Aorta (tissue), 5 donors: ENCODE data around the gene CYTH4. TPM values are rescaled to one million over a fixed set of nuclear protein-coding genes. Genes with fewer than 3 reads are reported as not detected.

ENCODE experiments used
- ATAC-seq: fragments of 200-7000 bp; cut with Tn5 transposase; one replicate; pipeline ENCODE4 v1.9.1; 2022; ENCODE audit warnings: moderate library complexity; ENCODE audit not compliant: low FRiP score
- DNase-seq, 2 donors: peaks; one replicate each; pipeline ENCODE4 v3.0.0-alpha.2; 2020
- H3K27ac ChIP-seq, 2 donors: one replicate each; pipeline ENCODE4 v1.5.1; 2013; ENCODE audit warnings: low read length in 2 of 2, mild to moderate bottlenecking in 2 of 2, moderate library complexity in 2 of 2, control low read depth in 1 of 2, inconsistent platforms in 1 of 2, low read depth in 1 of 2
- H3K27me3 ChIP-seq, 2 donors: one replicate each; pipeline ENCODE4 v1.6.1; 2013; ENCODE audit warnings: control low read depth in 1 of 2, low read length in 1 of 2, mild to moderate bottlenecking in 1 of 2, moderate library complexity in 1 of 2; ENCODE audit not compliant: insufficient read depth in 2 of 2, control insufficient read depth in 1 of 2
- H3K36me3 ChIP-seq, 2 donors: one replicate each; pipeline ENCODE4 v1.6.1; 2013; ENCODE audit warnings: control low read depth in 1 of 2, low read length in 1 of 2, mild to moderate bottlenecking in 1 of 2; ENCODE audit not compliant: insufficient read depth in 2 of 2, control insufficient read depth in 1 of 2
- H3K4me1 ChIP-seq, 2 donors: one replicate each; pipeline ENCODE4 v1.6.1; 2013; ENCODE audit warnings: low read length in 2 of 2, control low read depth in 1 of 2, mild to moderate bottlenecking in 1 of 2, moderate library complexity in 1 of 2; ENCODE audit not compliant: insufficient read depth in 2 of 2, control insufficient read depth in 1 of 2
- H3K4me3 ChIP-seq, 2 donors: one replicate each; pipeline ENCODE4 v1.5.1; 2013; ENCODE audit warnings: low read length in 2 of 2, control low read depth in 1 of 2, mild to moderate bottlenecking in 1 of 2
- H3K9me3 ChIP-seq: one replicate; pipeline ENCODE4 v1.6.1; 2013; ENCODE audit warnings: mild to moderate bottlenecking, low read length; ENCODE audit not compliant: control insufficient read depth
- WGBS, 2 donors: extraction: QIAGEN DNeasy Blood & Tissue Kit; methylation state at CpG; one replicate each; pipeline ENCODE4 v1.1.7; 2013; 5-methylcytosine and 5-hydroxymethylcytosine counted together
- intact Hi-C, 2 donors: fragments of 100-400 bp; cut with DNase I; formaldehyde crosslinking; loops; one replicate each; pipeline versions ENCODE4 v1.14.2 to v1.15.0; 2022
- polyA plus RNA-seq, 2 donors: library from polyadenylated mRNA; stranded (reverse); fragments of 200-250 nt; gene quantifications; one replicate each; pipeline ENCODE4 v1.2.3, GENCODE V29; 2013
- total RNA-seq, 2 donors: library from RNA; stranded (reverse); fragmentation: NEBNext Ultra II Directional; extraction: Animal tissue kit (Norgen Biotek cat#: 25700); gene quantifications; one replicate each; pipeline ENCODE4 v1.2.1, GENCODE V29; 2021
- donor health status: healthy with polysubstance abuse.
- donor health status: Bipolar disorder and iron deficiency.
- donor health status: DM: no; HTN: no; CAD: no.
- donor health status: DM: no; HTN: no; CAD: no.
- donor health status: DM: yes; HTN: yes; CAD: no.

Gene CYTH4
- total and polyA plus RNA-seq, 4 donors, result 4.5 to 68.7 (median 22.0) TPM

GRCh38 chr22:37334461-37334858 lies 52.2 kb downstream of the CYTH4 start:
- no peak overlapping the region for H3K4me3 ChIP-seq
- no peaks in the 10 kb centered on the region for H3K27me3 ChIP-seq
- intact Hi-C loops, result no loop called here
- DNase-seq, result no peak
- no peak for ATAC-seq
- H3K4me1 ChIP-seq, result no peaks in the 10 kb centered on the region
- H3K9me3 ChIP-seq, result no peaks in the 10 kb centered on the region
- 1 to 2% methylated on average over 32 to 42 of the region's 42 CpGs for WGBS, 2 donors
- H3K36me3 ChIP-seq, result no peaks in the 10 kb centered on the region
- H3K27ac ChIP-seq, result no peak overlapping the region

- 2% methylated on average over 42 to 50 of the region's 50 CpGs for WGBS, 2 donors
- H3K4me1 ChIP-seq, result no peaks in the 10 kb centered on the region
- no peak for ATAC-seq
- H3K36me3 ChIP-seq, result no peaks in the 10 kb centered on the region
- DNase-seq, result no peak
- H3K9me3 ChIP-seq, result no peaks in the 10 kb centered on the region
- H3K27ac ChIP-seq, result no peak overlapping the region
- no peak overlapping the region for H3K4me3 ChIP-seq
- no peaks in the 10 kb centered on the region for H3K27me3 ChIP-seq
- intact Hi-C loops, result no loop called here
These were observed 52.8 kb downstream of the CYTH4 start for GRCh38 chr22:37334859-37335805.

DNA sequence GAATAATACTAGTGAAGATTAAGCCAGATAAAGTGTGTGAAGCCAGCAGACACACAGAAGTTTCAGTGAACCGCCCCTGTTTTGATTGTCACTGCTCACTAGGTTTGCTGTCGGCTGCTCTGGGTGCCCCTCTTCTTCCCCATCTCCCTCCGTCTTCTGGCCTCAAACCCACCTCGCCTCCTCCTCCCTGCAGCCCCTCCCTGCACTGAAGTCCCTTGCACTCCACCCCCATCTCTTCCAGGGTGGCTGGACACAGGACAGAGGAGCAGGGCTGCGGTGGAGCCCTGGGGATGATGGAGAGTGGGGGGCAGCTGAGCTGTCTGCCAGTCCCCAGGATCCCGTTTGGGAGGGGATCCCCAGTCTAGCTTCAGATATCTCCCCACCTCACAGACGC lies 53.5 kb downstream of the CYTH4 start:
- no peaks in the 10 kb centered on the region for H3K27me3 ChIP-seq
- no peaks in the 10 kb centered on the region for H3K36me3 ChIP-seq
- ATAC-seq, result no peak
- intact Hi-C loops, result no loop called here
- H3K27ac ChIP-seq, result no peak overlapping the region
- no peak overlapping the region for H3K4me3 ChIP-seq
- no peak for DNase-seq
- no peaks in the 10 kb centered on the region for H3K9me3 ChIP-seq
- WGBS, 2 donors, result 5 to 8% methylated on average over 7 of the region's 7 CpGs
- H3K4me1 ChIP-seq, result no peaks in the 10 kb centered on the region

DNA sequence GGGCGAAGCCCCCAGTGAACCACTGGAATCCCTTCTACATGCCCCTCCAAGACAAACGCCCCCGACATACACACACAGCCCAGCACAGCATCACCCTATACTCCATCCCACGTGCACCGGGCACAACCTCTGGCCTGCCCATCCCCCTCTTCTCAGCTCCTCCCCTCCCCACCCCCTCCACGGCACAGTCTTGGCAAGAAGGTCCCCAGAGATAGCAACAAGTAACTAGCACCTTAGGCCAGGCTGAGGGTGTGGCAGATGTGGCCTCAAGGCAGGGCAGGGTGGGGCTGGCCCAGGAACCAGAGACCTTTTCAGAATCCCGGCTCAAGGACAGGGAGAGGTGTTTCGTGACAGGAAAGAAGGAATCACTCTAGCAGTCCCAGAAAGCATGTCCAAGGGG lies 54.3 kb downstream of the CYTH4 start:
- H3K27me3 ChIP-seq, result no peaks in the 10 kb centered on the region

DNA sequence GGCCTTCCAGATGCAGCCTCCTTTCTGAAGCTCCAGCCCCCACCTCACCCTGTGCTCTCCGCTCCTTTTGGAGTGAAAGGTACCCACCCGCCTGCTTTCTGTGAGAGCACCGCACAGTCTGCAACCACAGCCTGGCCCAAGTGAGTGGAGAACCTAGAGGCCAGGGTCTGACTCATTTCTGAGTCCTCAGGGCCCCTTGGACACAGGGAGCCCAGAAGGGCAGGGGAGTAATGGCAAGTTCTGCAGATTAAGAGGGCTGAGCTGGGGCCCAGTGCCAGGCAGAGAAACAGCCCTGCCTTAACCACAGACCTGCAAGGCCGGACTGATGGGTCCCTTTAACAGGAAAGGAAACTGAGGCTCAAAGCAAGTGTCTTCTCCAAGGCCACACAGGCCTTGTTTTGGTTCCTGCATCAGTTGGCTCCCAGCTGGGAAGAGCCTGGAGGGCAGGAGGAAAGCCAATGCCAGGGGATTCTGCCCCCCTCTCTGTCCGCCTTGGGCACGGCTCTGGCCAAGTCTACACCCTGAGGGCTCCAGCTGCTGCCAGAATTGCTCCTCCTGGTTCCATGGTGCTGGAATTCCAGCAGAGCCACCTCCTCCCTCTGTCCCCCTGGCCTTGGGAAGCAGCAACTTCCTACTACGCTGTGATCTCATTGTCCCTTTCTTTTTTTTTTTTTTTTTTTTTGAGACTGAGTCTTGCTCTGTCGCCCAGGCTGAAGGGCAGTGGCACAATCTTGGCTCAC lies 55.1 kb downstream of the CYTH4 start:
- no peaks in the 10 kb centered on the region for H3K4me1 ChIP-seq
- no peak overlapping the region for H3K4me3 ChIP-seq
- no peak overlapping the region for H3K27ac ChIP-seq
- DNase-seq, result no peak
- no peaks in the 10 kb centered on the region for H3K36me3 ChIP-seq
- ATAC-seq, result no peak
- H3K27me3 ChIP-seq, result no peaks in the 10 kb centered on the region
- H3K9me3 ChIP-seq, result no peaks in the 10 kb centered on the region
- 64 to 67% methylated on average over 8 of the region's 8 CpGs for WGBS, 2 donors
- intact Hi-C loops, result no loop called here

More for the DNA sequence above, 54.3 kb downstream of the CYTH4 start:
- WGBS, 2 donors, result 55 to 59% methylated on average over 8 of the region's 8 CpGs
- no peak for ATAC-seq
- no peaks in the 10 kb centered on the region for H3K4me1 ChIP-seq
- DNase-seq, result no peak
- no peaks in the 10 kb centered on the region for H3K9me3 ChIP-seq
- H3K4me3 ChIP-seq, result no peak overlapping the region
- intact Hi-C loops, result no loop called here
- no peak overlapping the region for H3K27ac ChIP-seq
- no peaks in the 10 kb centered on the region for H3K36me3 ChIP-seq

DNA sequence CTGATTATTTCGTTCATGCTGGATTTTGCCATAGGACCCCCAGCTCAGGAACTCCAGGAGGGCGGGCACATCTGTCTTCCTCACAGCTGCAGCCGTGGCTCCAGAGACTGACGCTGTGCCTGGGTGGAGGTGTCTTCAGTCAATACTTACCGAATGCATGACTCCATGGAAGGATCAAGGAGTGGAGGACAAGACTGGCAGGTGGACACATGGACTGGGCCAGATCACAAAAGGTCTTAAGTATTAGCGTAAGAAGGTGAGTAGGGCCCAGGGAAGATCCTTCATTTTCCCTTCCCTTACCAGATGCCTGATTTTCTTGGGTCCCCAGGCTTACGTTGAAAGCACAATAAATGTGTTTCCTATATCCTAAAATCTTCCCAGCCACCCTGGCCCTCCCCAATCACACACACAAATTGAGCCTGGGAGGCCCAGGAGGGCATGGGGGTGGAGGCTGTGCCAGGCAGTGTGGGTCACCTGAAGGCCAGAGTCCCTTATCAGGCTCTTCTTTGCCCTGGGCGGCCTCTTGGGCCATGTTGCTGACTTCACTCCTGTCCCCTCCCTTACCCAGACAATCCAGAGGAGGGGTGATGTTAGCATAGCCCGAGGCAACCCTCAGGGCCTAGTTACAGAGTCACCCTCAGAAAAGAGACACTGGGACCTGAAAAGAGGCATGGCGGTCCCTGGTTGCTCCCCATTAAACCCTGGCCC lies 56.4 kb downstream of the CYTH4 start:
- no peaks in the 10 kb centered on the region for H3K27me3 ChIP-seq
- no peak overlapping the region for H3K27ac ChIP-seq
- intact Hi-C loops, result no loop called here
- H3K4me1 ChIP-seq, result no peaks in the 10 kb centered on the region
- no peaks in the 10 kb centered on the region for H3K36me3 ChIP-seq
- WGBS, 2 donors, result 86% methylated on average over 10 of the region's 10 CpGs
- ATAC-seq (no peak), DNase-seq (no peak)
- no peaks in the 10 kb centered on the region for H3K9me3 ChIP-seq
- H3K4me3 ChIP-seq, result no peak overlapping the region

GRCh38 chr22:37340331-37341262 lies 58.3 kb downstream of the CYTH4 start:
- no peak for ATAC-seq
- 25 to 26% methylated on average over 24 of the region's 24 CpGs for WGBS, 2 donors
- H3K4me3 ChIP-seq, result no peak overlapping the region
- no peaks in the 10 kb centered on the region for H3K27me3 ChIP-seq
- H3K36me3 ChIP-seq, result no peaks in the 10 kb centered on the region
- H3K9me3 ChIP-seq, result no peaks in the 10 kb centered on the region
- no peak overlapping the region for H3K27ac ChIP-seq
- intact Hi-C loops, result no loop called here
- no peak for DNase-seq
- H3K4me1 ChIP-seq, result no peaks in the 10 kb centered on the region

DNA sequence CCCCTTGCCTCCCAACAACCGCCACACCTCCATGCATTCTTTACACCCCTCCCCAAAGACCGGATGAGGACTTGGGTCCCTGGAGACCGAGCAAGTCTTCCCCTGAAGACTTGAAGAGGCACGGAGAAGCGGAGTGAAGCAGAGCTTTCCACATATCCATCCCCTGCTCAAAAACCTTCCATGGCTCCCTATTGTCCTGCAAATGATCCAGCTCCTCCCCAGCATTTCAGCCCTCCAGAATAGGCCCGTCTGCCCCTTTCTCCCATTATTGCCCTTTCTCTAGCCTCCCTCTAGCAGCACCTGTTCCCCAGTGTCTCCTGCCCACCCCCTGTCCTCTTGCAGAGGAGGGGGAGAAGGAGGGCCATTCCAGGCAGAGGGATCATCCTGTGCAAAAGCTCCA lies 59.8 kb downstream of the CYTH4 start:
- no peak overlapping the region for H3K27ac ChIP-seq
- no peaks in the 10 kb centered on the region for H3K36me3 ChIP-seq
- intact Hi-C loops, result no loop called here
- no peak overlapping the region for H3K4me3 ChIP-seq
- ATAC-seq (no peak), DNase-seq (no peak)
- H3K9me3 ChIP-seq, result no peaks in the 10 kb centered on the region
- no peaks in the 10 kb centered on the region for H3K27me3 ChIP-seq
- WGBS, 2 donors, result 56 to 60% methylated on average over 6 of the region's 6 CpGs
- H3K4me1 ChIP-seq, result no peaks in the 10 kb centered on the region
